A673 (cell line): Measurements from ENCODE around the gene ATXN10.

Experiments
- CTCF ChIP-seq: fragments of 300-800, 200-600 bp; sonication (generic); conservative IDR thresholded peaks from 2 replicates; pipeline ENCODE4 v1.5.1; 2017; ENCODE audit warnings: low read depth, mild to moderate bottlenecking, antibody characterized with exemption, low read length, moderate library complexity, mixed read lengths
- EZH2 ChIP-seq: fragments of 200-600 bp; sonication (generic); IDR thresholded peaks from 2 replicates; pipeline ENCODE4 v1.6.1; 2017; ENCODE audit warnings: borderline replicate concordance, low read depth, mild to moderate bottlenecking, mixed read lengths, antibody characterized with exemption, low read length; ENCODE audit not compliant: poor library complexity, severe bottlenecking

GRCh38 chr22:45891471-45891995, 219.9 kb downstream of the ATXN10 start:
- TF ChIP-seq CTCF (no peak), EZH2 (no peak)
